ENCODE results near the gene PCDHB2. TPM values are rescaled to one million over a fixed set of nuclear protein-coding genes. Genes with fewer than 3 reads are reported as not detected.
"Not testable (repeated sequence)": the region's sequence is repeated elsewhere in the genome, so short reads cannot be mapped to it uniquely, and the experiment has no call there.

Gene PCDHB2
- polyA plus RNA-seq, 2 of the 4 experiments (the other 2 are of a cell fraction): 3.4 to 5.0 TPM

DNA sequence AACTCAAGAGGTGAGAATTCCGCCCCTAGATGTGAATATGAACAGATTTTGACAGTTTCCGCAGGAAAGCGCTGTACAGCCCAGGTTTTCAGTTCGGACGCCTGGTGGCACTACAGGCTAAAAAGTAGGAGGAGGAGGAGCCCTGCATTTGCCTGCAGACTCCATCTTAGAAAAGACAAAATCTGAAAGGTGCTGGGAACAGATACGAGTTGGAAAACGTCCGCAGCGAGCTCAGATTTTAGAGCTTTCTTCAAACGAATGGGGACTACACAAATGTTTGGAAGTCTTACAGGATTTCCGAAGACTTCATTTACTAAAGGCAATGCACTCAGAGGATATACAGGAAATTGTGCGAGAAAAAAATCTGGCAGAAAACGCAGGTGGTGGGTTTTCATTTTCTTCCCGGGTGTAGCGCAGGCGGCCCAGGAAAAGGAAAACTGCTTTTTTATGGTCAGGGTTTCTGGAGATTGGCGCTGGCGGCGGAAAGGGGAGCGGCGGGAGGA, 9.9 kb upstream of the PCDHB2 start:
- TF ChIP-seq RAD21 (conservative IDR thresholded peaks at IDR 0.05 in 1 of 2, IDR thresholded peaks at IDR 0.05 in 1 of 2) (peak; percentile 71 to 75), ZFP36 (IDR thresholded peaks at IDR 0.05; ENCODE audit: borderline replicate concordance, partially characterized antibody) (peak; percentile 2), NPAS2 (CRISPR knock-in tag; IDR thresholded peaks at IDR 0.05; ENCODE audit: borderline replicate concordance) (no peak), MAX (IDR thresholded peaks at IDR 0.05) (0 out of 2 replicates have a peak, but pooled peaks have one; percentile 20), KDM5A (IDR thresholded peaks at IDR 0.05) (no peak)
- TF ChIP-seq, protein P1, sequence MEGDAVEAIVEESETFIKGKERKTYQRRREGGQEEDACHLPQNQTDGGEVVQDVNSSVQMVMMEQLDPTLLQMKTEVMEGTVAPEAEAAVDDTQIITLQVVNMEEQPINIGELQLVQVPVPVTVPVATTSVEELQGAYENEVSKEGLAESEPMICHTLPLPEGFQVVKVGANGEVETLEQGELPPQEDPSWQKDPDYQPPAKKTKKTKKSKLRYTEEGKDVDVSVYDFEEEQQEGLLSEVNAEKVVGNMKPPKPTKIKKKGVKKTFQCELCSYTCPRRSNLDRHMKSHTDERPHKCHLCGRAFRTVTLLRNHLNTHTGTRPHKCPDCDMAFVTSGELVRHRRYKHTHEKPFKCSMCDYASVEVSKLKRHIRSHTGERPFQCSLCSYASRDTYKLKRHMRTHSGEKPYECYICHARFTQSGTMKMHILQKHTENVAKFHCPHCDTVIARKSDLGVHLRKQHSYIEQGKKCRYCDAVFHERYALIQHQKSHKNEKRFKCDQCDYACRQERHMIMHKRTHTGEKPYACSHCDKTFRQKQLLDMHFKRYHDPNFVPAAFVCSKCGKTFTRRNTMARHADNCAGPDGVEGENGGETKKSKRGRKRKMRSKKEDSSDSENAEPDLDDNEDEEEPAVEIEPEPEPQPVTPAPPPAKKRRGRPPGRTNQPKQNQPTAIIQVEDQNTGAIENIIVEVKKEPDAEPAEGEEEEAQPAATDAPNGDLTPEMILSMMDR (IDR thresholded peaks at IDR 0.05): peak; percentile 63
- TF ChIP-seq, protein P2, sequence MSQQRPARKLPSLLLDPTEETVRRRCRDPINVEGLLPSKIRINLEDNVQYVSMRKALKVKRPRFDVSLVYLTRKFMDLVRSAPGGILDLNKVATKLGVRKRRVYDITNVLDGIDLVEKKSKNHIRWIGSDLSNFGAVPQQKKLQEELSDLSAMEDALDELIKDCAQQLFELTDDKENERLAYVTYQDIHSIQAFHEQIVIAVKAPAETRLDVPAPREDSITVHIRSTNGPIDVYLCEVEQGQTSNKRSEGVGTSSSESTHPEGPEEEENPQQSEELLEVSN (IDR thresholded peaks at IDR 0.05; ENCODE audit: borderline replicate concordance, low read depth): 0 out of 2 replicates have a peak, but pooled peaks have one; percentile 20
- Histone ChIP-seq H3K27ac (peak overlapping the region; percentile 40 to 77), H3K9me3 (peaks cover 22% of the 10 kb centered on the region), H3K4me2 (peak overlapping the region; percentile 70), H3K4me1 (no peaks in the 10 kb centered on the region), H3K4me3 (peak overlapping the region; percentile 44)
- DNase-seq (ENCODE audit: low read depth in 1 of 2, low spot score in 1 of 2) (peak; percentile 59 to 79), FAIRE-seq (peak; percentile 81), ATAC-seq (peak; percentile 99 to 100)
- POLR2A ChIA-PET: interaction anchor here (0.6 to 0.7 kb wide), 3 partner anchors 10 to 479 kb away, joined by 3 to 4 read pairs (median 3); partner anchors contain the start of genes PCDHB14 and PCDHB2
- CTCF ChIA-PET: interaction anchor here (0.6 to 2.2 kb wide), 16 partner anchors 10 to 479 kb away, joined by 3 to 16 read pairs (median 3); partner anchors contain the start of gene PCDHB2
- WGBS (ENCODE audit: missing lambda C conversion rate): 3% methylated on average over 21 of the region's 21 CpGs

DNA sequence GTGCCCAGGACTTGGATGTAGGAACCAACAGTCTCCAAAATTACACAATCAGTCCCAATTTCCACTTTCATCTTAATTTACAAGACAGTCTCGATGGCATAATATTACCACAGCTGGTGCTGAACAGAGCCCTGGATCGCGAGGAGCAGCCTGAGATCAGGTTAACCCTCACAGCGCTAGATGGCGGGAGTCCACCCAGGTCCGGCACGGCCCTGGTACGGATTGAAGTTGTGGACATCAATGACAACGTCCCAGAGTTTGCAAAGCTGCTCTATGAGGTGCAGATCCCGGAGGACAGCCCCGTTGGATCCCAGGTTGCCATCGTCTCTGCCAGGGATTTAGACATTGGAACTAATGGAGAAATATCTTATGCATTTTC, 837 bp downstream of the PCDHB2 start:
- Histone ChIP-seq H3K4me1 (no peaks in the 10 kb centered on the region), H3K9me3 (peaks cover 13% of the 10 kb centered on the region; the same call in 2 of the 3 replicates), H3K4me2 (peak overlapping the region; percentile 69), H3K27ac (peak overlapping the region in 1 of 2 experiments; percentile 82; a peak in 2 of 6 replicates), H3K4me3 (peak overlapping the region; percentile 60)
- POLR2A ChIA-PET: interaction anchor here (1.2 to 1.5 kb wide), 2 partner anchors 11 to 225 kb away, joined by 4 read pairs; partner anchors contain the start of gene TAF7
- peak in 1 of 2 experiments; percentile 45; a peak in 3 of 6 replicates for ATAC-seq
- FAIRE-seq: no peak
- TF ChIP-seq KDM1A (IDR thresholded peaks at IDR 0.05; ENCODE audit: low read depth): no peak
- TF ChIP-seq SREBF2 (IDR thresholded peaks at IDR 0.05): no peak
- no peak for TF ChIP-seq JUN (IDR thresholded peaks at IDR 0.05)
- TF ChIP-seq CHD2 (IDR thresholded peaks at IDR 0.05; ENCODE audit: low read length, partially characterized antibody): no peak
- no peak for TF ChIP-seq HEYL (CRISPR knock-in tag; IDR thresholded peaks at IDR 0.05)
- no peak for TF ChIP-seq NPAS2 (CRISPR knock-in tag; IDR thresholded peaks at IDR 0.05; ENCODE audit: borderline replicate concordance)
- TF ChIP-seq HOXB13 (CRISPR knock-in tag; IDR thresholded peaks at IDR 0.05; ENCODE audit: low read depth): no peak
- 69% methylated on average over 12 of the region's 12 CpGs for WGBS (ENCODE audit: missing lambda C conversion rate)
- CTCF ChIA-PET: interaction anchor here (0.6 to 2.2 kb wide), 19 partner anchors 9 to 592 kb away, joined by 3 to 18 read pairs (median 4); partner anchors contain the start of genes PCDHA5, PCDHB6 and TAF7
- DNase-seq (ENCODE audit: low read depth in 1 of 2, low spot score in 1 of 2): no peak

DNA sequence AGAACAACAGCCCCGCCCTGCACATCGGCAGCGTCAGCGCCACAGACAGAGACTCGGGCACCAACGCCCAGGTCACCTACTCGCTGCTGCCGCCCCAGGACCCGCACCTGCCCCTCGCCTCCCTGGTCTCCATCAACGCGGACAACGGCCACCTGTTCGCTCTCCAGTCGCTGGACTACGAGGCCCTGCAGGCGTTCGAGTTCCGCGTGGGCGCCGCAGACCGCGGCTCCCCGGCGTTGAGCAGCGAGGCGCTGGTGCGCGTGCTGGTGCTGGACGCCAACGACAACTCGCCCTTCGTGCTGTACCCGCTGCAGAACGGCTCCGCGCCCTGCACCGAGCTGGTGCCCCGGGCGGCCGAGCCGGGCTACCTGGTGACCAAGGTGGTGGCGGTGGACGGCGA, 1.8 kb downstream of the PCDHB2 start:
- POLR2A ChIA-PET; H3K27ac ChIP-seq; FAIRE-seq; H3K4me1 ChIP-seq; H3K4me2 ChIP-seq; ATAC-seq; H3K4me3 ChIP-seq; CTCF ChIA-PET; DNase-seq (ENCODE audit: low read depth in 1 of 2, low spot score in 1 of 2): not testable (repeated sequence)
- 91% methylated on average over 29 of the region's 46 CpGs for WGBS (ENCODE audit: missing lambda C conversion rate)
- peaks cover 20% of the 10 kb centered on the region for H3K9me3 ChIP-seq

GRCh38 chr5:141096586-141096985, 2.2 kb downstream of the PCDHB2 start:
- DNase-seq (ENCODE audit: low read depth in 1 of 2, low spot score in 1 of 2); H3K4me1 ChIP-seq; H3K4me2 ChIP-seq; H3K4me3 ChIP-seq; POLR2A ChIA-PET; CTCF ChIA-PET; FAIRE-seq; ATAC-seq; H3K27ac ChIP-seq: not testable (repeated sequence)
- H3K9me3 ChIP-seq: peaks cover 22% of the 10 kb centered on the region
- 88% methylated on average over 29 of the region's 38 CpGs for WGBS (ENCODE audit: missing lambda C conversion rate)
